Chondrocyte (in vitro differentiated cells): ENCODE measurements around the gene GALNTL6. TPM values are rescaled to one million over a fixed set of nuclear protein-coding genes. Genes with fewer than 3 reads are reported as not detected.

Experiments used
- DNase-seq: peaks from one replicate; pipeline ENCODE4 v3.0.0; 2021; ENCODE audit warnings: mixed read lengths, low spot score
- H3K27ac Mint-ChIP-seq: one replicate; pipeline ENCODE4 v1.8.0; 2021; ENCODE audit warnings: mild to moderate bottlenecking, moderate library complexity, mixed read lengths; ENCODE audit not compliant: unreplicated experiment
- H3K27me3 Mint-ChIP-seq: 2 replicates; pipeline ENCODE4 v1.8.0; 2021; ENCODE audit warnings: low read depth, mixed read lengths
- H3K36me3 Mint-ChIP-seq: 2 replicates; pipeline ENCODE4 v1.8.0; 2021; ENCODE audit warnings: low read depth, mixed read lengths
- H3K4me1 Mint-ChIP-seq: 2 replicates; pipeline ENCODE4 v1.8.0; 2021; ENCODE audit warnings: low read depth, mild to moderate bottlenecking, mixed read lengths
- H3K4me3 Mint-ChIP-seq: one replicate; pipeline ENCODE4 v1.8.0; 2021; ENCODE audit warnings: mild to moderate bottlenecking, moderate library complexity, mixed read lengths; ENCODE audit not compliant: unreplicated experiment
- H3K9me3 Mint-ChIP-seq: 2 replicates; pipeline ENCODE4 v1.8.0; 2021; ENCODE audit warnings: low read depth, mixed read lengths
- total RNA-seq: library from RNA; stranded (reverse); gene quantifications from 3 replicates; pipeline ENCODE4 v1.2.1, GENCODE V29; 2021
- TF ChIP-seq, protein P1 (sequence below): fragments of 200-600 bp; sonication (generic); IDR thresholded peaks from 2 replicates; pipeline ENCODE4 v1.5.0; 2021; ENCODE audit warnings: antibody characterized with exemption, mild to moderate bottlenecking, moderate library complexity

The GALNTL6 gene
- total RNA-seq, 1 donor from 2014 or later, result not detected

GRCh38 chr4:172124656-172125308 lies 311.6 kb downstream of the GALNTL6 start:
- Mint-ChIP-seq H3K36me3 (no peaks in the 10 kb centered on the region), H3K27ac (no peak overlapping the region)
- TF ChIP-seq, protein P1, sequence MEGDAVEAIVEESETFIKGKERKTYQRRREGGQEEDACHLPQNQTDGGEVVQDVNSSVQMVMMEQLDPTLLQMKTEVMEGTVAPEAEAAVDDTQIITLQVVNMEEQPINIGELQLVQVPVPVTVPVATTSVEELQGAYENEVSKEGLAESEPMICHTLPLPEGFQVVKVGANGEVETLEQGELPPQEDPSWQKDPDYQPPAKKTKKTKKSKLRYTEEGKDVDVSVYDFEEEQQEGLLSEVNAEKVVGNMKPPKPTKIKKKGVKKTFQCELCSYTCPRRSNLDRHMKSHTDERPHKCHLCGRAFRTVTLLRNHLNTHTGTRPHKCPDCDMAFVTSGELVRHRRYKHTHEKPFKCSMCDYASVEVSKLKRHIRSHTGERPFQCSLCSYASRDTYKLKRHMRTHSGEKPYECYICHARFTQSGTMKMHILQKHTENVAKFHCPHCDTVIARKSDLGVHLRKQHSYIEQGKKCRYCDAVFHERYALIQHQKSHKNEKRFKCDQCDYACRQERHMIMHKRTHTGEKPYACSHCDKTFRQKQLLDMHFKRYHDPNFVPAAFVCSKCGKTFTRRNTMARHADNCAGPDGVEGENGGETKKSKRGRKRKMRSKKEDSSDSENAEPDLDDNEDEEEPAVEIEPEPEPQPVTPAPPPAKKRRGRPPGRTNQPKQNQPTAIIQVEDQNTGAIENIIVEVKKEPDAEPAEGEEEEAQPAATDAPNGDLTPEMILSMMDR, result no peak

DNA sequence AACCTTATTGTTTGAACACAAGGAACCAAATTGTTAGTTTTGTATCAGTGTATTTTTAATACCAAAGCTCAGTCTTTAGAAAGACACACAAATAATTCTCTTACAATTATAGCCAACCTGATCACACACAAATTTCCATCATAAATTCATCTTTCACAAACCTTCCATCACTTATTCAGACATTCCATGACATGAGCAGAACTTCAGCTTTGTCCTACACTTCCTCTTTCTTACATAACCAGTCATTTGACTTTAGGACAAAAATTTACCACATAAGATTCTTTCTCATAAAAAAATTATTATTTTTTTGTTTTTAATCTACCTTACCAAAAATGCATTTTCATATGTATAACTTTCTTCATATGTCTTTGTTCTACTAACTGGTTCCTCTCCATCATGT lies 312.2 kb downstream of the GALNTL6 start:
- H3K27ac Mint-ChIP-seq, result no peak overlapping the region
- TF ChIP-seq, protein P1, result no peak
- H3K9me3 Mint-ChIP-seq, result no peaks in the 10 kb centered on the region

More at GRCh38 chr4:172124656-172125308, 311.6 kb downstream of the GALNTL6 start:
- H3K4me1 Mint-ChIP-seq, result no peaks in the 10 kb centered on the region
- no peak for DNase-seq
- no peaks in the 10 kb centered on the region for H3K9me3 Mint-ChIP-seq
- no peaks in the 10 kb centered on the region for H3K27me3 Mint-ChIP-seq
- no peak overlapping the region for H3K4me3 Mint-ChIP-seq

GRCh38 chr4:172127168-172127567 lies 314.0 kb downstream of the GALNTL6 start:
- Mint-ChIP-seq H3K9me3 (no peaks in the 10 kb centered on the region), H3K36me3 (no peaks in the 10 kb centered on the region), H3K4me3 (no peak overlapping the region), H3K4me1 (peaks cover 3% of the 10 kb centered on the region), H3K27me3 (no peaks in the 10 kb centered on the region), H3K27ac (no peak overlapping the region)
- no peak for DNase-seq
- TF ChIP-seq, protein P1, result no peak

More for the DNA sequence above, 312.2 kb downstream of the GALNTL6 start:
- no peaks in the 10 kb centered on the region for H3K36me3 Mint-ChIP-seq
- no peaks in the 10 kb centered on the region for H3K27me3 Mint-ChIP-seq
- no peak overlapping the region for H3K4me3 Mint-ChIP-seq
- no peaks in the 10 kb centered on the region for H3K4me1 Mint-ChIP-seq
- DNase-seq, result no peak

DNA sequence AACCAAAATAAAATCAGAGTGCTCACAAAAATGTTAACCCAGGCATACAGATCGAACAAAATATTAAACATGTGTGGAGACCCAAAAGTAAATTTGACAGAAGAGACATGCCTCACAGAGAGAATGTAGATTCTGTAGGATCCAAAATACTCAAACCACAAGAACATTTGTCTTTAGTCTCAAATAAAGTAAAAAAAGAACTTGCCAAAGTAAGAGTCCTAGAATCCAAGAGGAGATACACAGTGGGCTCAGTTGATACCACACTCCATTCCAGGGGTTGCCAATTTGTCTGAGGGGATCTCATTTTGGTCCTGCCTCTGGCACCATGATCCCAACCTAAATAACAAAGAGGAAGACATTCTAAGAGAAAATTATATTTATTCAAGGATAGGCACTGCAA lies 316.4 kb downstream of the GALNTL6 start:
- no peak overlapping the region for H3K27ac Mint-ChIP-seq
- no peaks in the 10 kb centered on the region for H3K36me3 Mint-ChIP-seq
- peaks cover 3% of the 10 kb centered on the region for H3K4me1 Mint-ChIP-seq
- TF ChIP-seq, protein P1, result no peak
- H3K27me3 Mint-ChIP-seq, result no peaks in the 10 kb centered on the region
- H3K9me3 Mint-ChIP-seq, result no peaks in the 10 kb centered on the region
- H3K4me3 Mint-ChIP-seq, result no peak overlapping the region
- no peak for DNase-seq

DNA sequence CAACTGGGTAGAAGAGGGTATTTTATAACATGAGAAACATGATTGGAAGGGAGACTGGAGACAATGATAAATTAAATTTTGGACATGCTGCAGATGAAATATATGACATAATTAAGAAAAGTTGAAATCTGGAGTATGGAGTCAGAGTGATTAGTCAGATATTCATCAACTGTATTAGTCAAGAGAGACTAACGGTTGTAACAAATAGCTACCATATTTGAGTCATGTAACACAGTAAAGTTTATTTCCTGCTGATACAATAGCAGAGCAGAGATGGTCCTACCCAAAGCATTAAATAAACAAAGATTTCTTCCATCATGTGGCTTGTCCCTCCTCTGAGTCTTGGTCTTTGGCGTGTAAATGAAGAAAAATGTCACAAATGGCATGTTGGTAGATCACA lies 321.3 kb downstream of the GALNTL6 start:
- no peaks in the 10 kb centered on the region for H3K9me3 Mint-ChIP-seq
- TF ChIP-seq, protein P1, result no peak
- H3K27ac Mint-ChIP-seq, result no peak overlapping the region
- H3K27me3 Mint-ChIP-seq, result no peaks in the 10 kb centered on the region
- no peak for DNase-seq
- H3K4me3 Mint-ChIP-seq, result no peak overlapping the region
- no peaks in the 10 kb centered on the region for H3K36me3 Mint-ChIP-seq
- peaks cover 3% of the 10 kb centered on the region for H3K4me1 Mint-ChIP-seq
